ENCODE data around the gene PTPRN2.

Gene PTPRN2

DNA sequence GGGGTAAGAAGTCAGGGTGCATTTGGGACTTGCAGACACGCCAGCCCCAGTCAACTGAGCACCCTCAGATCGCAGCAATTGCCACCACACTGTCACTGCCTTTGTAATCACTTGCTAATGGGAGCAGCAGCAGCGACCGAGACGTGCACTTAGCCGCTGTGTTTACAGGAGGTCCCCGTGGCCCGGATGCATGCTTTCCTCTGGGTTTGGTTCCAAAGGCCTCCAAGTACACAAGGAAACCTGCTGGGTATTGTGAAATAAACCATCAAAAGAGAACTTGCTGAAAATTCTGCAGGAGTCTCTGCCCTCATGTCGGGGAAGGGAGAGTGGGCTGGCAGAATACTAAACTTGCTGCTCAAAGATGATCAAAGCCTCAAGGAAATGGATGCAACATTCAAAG lies 909.1 kb downstream of the PTPRN2 start:
- TF ChIP-seq POLR2A (IDR thresholded peaks at IDR 0.05; ENCODE audit: extremely low read depth, insufficient read length), result no peak
- TF ChIP-seq MYC (IDR thresholded peaks at IDR 0.05; ENCODE audit: low read depth, low read length), result peak; percentile 66; the same call in 1 of the 2 replicates
- TF ChIP-seq, protein P1, sequence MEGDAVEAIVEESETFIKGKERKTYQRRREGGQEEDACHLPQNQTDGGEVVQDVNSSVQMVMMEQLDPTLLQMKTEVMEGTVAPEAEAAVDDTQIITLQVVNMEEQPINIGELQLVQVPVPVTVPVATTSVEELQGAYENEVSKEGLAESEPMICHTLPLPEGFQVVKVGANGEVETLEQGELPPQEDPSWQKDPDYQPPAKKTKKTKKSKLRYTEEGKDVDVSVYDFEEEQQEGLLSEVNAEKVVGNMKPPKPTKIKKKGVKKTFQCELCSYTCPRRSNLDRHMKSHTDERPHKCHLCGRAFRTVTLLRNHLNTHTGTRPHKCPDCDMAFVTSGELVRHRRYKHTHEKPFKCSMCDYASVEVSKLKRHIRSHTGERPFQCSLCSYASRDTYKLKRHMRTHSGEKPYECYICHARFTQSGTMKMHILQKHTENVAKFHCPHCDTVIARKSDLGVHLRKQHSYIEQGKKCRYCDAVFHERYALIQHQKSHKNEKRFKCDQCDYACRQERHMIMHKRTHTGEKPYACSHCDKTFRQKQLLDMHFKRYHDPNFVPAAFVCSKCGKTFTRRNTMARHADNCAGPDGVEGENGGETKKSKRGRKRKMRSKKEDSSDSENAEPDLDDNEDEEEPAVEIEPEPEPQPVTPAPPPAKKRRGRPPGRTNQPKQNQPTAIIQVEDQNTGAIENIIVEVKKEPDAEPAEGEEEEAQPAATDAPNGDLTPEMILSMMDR (IDR thresholded peaks at IDR 0.05; ENCODE audit: low read depth, low read length), result no peak
- TF ChIP-seq, protein P2, sequence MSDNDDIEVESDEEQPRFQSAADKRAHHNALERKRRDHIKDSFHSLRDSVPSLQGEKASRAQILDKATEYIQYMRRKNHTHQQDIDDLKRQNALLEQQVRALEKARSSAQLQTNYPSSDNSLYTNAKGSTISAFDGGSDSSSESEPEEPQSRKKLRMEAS (IDR thresholded peaks at IDR 0.05; ENCODE audit: low read depth, low read length), result peak; percentile 82
- peak; percentile 90 for DNase-seq (ENCODE audit: low read depth)
- H3K4me3 ChIP-seq (ENCODE audit: low read depth, low read length), result no peak overlapping the region

DNA sequence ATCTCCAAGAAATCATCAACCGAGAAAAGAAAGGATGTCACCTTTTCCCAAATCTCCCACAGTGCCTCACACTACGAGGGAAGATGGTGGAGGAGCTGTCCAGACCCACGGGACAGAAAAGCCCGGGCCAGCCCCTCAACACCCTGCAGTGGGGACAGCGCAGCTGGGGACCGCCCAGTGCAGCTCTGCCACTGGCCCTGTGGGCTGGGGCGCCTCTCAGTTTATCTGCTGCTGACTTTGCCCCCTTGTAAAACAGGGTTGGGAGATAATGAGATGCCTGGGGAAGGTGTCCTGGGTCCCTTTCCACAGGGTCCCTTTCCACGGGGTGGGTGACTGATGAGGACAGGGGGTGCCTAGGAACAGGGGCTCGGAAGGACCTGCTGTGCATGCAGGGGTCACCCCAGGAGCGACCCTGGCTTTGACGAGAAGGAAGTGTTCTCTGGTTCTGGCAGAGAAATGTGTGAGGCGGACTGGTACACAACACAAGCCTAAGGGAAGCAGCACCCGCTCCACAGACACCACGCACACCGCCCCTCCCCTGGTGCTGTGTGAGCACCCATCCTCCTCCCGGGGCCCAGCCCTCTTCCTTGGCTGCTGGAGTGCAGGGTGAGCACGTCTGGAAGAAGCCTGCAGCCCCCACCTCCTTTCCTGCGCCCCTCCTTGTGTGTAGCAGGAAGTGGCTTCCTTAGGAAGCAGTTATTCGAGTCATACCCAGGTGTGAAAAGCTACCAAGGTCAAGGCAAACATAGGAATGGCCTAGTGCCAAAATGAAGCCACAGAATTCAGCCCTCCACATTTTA lies 911.0 kb downstream of the PTPRN2 start:
- DNase-seq (ENCODE audit: low read depth), result peak; percentile 62
- no peak overlapping the region for H3K4me3 ChIP-seq (ENCODE audit: low read depth, low read length)
- TF ChIP-seq, protein P1 (IDR thresholded peaks at IDR 0.05; ENCODE audit: low read depth, low read length), result no peak
- TF ChIP-seq MYC (IDR thresholded peaks at IDR 0.05; ENCODE audit: low read depth, low read length) (no peak), POLR2A (IDR thresholded peaks at IDR 0.05; ENCODE audit: extremely low read depth, insufficient read length) (no peak)
- TF ChIP-seq, protein P2 (IDR thresholded peaks at IDR 0.05; ENCODE audit: low read depth, low read length), result no peak

DNA sequence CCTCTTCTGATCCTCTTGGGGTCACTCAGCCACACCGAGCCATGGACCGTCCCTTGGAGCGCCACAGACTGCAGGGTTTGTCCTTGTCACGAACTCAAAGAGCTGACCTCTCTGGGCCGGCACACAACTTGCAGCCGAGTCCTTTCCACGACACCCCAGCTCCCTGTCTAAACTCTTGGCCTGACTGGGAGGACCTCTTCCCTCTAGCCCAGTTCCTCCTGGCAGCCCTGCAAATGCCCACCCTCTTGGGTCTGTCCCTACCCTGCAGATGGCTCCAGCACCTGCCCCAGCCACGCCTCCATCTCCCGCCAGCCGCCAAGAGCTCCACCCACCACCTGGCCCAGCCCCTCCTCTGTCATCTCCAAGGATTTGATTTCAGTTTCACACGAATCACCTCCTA lies 911.6 kb downstream of the PTPRN2 start:
- TF ChIP-seq MYC (IDR thresholded peaks at IDR 0.05; ENCODE audit: low read depth, low read length), result no peak
- TF ChIP-seq, protein P1 (IDR thresholded peaks at IDR 0.05; ENCODE audit: low read depth, low read length), result no peak
- TF ChIP-seq, protein P2 (IDR thresholded peaks at IDR 0.05; ENCODE audit: low read depth, low read length), result no peak
- no peak for TF ChIP-seq POLR2A (IDR thresholded peaks at IDR 0.05; ENCODE audit: extremely low read depth, insufficient read length)
- no peak overlapping the region for H3K4me3 ChIP-seq (ENCODE audit: low read depth, low read length)
- peak; percentile 36 for DNase-seq (ENCODE audit: low read depth)

DNA sequence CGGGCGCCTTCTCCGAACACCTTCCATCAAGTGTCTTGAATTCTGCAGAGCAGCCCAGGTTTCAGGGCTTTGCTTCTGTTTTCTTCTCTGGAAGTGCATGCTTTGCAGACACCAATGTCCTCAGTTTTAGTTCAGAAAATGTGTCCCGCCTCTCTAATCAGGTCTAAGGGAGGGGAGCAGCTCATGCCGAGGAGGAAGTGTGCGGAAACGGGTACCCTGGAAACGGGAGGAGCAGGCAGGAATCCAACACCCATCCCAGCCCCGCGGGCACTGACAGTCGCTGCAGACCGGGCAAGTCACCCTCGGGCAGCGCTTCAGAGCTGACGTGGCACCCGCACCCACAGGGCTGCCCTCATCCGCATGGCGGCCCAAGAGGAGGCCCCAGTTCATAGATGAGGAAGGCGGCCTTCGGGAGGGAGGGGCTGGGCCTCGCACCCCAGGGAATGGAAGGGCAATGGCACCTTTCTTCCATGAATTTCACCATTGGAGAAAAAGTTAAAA lies 912.1 kb downstream of the PTPRN2 start:
- H3K4me3 ChIP-seq (ENCODE audit: low read depth, low read length), result no peak overlapping the region
- TF ChIP-seq, protein P1 (IDR thresholded peaks at IDR 0.05; ENCODE audit: low read depth, low read length), result no peak
- TF ChIP-seq POLR2A (IDR thresholded peaks at IDR 0.05; ENCODE audit: extremely low read depth, insufficient read length), result no peak
- no peak for DNase-seq (ENCODE audit: low read depth)

DNA sequence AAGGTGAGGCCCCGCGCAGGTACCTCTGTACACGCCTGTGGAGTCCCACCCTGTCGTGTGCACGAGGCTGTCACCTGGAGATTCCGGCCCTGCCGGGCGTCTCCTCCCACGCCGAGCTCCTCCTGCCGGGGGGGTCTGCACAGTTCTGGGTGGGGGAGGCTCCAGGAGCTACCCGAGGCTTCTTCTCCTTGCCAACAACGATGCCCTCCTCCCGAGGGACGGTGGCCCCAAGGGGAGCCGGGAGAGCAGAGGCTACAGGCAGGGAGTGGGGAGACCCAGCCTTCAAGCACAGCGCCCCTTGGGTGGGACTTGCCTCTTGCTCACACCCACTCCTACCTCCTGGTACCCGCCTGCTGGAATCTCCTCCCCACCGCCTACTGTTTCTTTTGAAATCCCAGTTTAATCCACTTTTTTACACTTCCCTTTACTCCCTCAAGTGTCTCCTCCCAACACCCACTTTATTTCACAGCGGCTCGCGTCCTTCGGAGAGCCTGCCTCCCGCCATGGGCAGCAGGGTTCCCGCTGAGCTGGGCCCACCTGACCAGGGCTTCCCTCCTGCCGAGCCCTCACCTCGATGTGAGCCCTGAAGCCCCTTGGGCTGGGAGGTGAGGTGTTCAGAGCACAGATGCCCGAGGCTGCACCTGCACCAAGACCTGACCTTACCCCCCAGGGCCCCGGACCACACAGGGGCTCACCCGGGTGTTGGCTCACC lies 912.8 kb downstream of the PTPRN2 start:
- TF ChIP-seq MYC (IDR thresholded peaks at IDR 0.05; ENCODE audit: low read depth, low read length) (no peak), POLR2A (IDR thresholded peaks at IDR 0.05; ENCODE audit: extremely low read depth, insufficient read length) (no peak)
- TF ChIP-seq, protein P2 (IDR thresholded peaks at IDR 0.05; ENCODE audit: low read depth, low read length), result no peak
- TF ChIP-seq, protein P1 (IDR thresholded peaks at IDR 0.05; ENCODE audit: low read depth, low read length), result no peak
- H3K4me3 ChIP-seq (ENCODE audit: low read depth, low read length), result no peak overlapping the region
- no peak for DNase-seq (ENCODE audit: low read depth)
